ENCODE data around the gene RYR3.
"Not testable (repeated sequence)": the region's sequence is repeated elsewhere in the genome, so short reads cannot be mapped to it uniquely, and the experiment has no call there.

Gene RYR3

DNA sequence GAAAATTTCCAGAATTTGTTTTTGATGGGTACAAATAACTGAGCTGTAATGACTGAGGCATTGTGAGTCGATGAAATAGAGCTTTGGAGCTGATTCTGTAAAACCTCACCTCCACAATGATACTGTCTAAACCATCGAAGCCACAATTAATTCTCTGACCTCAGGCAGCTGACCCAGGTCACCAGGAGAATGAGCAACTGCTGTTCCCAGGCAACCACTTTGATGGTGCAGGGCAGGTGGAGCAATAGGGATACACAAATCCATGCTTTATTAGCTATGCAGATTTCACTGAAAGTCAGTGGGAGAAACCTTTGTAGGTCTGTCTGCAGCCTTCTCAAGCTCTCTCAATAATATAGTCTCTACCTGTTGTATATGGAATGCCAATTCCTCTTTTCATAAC, 204.4 kb downstream of the RYR3 start:
- no peak for DNase-seq (ENCODE audit: low read depth)

DNA sequence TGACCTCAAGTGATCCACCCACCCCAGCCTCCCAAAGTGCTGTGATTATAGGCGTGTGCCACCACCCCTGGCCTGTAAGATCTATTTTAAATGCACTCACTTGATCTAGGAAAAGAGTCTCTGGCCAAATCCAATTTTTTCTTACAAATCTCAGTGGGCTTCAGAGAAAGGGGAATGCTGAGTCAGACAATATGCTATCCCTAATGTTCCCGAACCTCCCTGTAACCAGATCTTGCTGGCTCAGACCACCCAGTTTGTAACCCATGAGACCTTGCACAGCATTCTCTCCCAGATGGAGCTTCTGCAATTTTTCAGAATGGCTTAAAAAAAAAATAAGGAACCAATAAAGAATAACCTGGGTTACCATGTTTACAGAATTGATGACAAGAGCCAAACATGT, 205.8 kb downstream of the RYR3 start:
- no peak for DNase-seq (ENCODE audit: low read depth)

DNA sequence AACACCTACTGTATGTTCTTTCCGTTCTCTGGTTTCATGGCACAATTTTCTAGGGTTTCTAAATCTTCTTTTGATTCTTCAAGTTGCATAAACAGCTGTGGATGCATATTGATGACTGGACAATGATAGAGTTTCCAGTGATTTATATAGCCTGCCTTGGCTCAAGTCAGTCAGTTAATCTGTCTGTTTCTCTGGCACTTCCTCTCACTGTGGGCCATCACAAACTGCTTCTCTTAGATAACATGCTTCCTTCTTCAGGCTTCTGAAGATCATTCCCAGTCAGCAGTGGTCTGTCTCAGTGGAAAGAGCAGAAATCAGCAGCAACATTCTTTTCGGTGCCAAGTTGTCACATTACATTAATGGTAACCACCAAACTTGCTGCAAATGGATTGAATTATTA, 207.2 kb downstream of the RYR3 start:
- DNase-seq (ENCODE audit: low read depth) = no peak

DNA sequence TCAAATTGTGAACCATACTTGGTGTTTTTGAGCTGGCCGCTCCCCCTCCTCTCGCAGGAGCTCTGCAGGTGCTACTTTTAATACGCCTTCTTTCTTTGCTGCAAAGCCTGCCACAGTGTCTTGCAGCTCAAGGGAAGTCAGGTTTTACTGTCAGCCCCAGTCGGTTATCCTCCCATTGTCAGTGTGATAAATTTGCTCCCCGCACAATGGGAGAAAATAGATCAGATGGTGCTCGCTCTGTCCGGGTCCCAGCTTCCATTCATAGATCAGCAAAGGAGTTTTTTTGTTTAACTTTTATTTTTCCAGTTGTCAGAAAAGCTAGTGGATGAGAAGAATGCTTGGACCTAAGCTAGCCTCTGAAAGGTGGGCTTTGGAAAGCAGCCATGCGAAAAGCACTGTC, 207.7 kb downstream of the RYR3 start:
- no peak for DNase-seq (ENCODE audit: low read depth)

DNA sequence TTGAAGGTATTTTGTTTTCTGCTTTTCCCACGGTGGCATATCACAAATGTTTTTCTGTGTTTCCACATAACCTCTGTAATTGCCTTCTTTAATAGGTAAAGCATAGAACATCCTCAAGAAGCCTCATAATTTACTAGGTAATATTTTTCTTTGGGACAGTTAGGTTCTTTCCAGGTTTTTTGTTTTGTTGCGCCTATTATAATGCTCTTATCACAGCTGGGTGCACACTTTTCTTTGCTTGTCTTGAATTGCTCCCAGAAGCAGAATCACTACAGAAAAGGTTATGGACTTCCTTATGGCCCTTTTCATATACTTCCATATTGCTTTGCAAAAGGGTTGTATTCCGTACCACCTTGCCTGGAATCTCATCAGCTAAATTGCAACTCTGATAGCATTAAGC, 213.5 kb downstream of the RYR3 start:
- DNase-seq (ENCODE audit: low read depth) = no peak

DNA sequence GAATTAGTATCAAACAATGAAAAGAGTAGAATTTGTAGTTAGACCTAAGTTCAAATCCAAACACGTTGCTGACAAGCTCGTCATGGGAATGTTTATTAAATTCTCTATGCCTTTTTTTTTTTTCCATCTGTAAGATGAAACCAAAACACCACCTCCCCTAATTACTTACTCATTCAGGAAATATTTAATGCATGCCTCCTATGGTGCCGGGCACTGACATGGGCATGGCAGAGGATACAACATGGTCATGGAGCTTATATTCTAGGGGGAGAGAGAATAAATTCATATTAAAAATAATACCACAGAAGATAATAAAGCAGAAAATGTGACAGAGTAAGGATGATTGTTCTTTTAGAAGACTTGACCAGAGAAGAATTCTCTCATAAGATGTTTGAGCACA, 215.8 kb downstream of the RYR3 start:
- no peak for DNase-seq (ENCODE audit: low read depth)

DNA sequence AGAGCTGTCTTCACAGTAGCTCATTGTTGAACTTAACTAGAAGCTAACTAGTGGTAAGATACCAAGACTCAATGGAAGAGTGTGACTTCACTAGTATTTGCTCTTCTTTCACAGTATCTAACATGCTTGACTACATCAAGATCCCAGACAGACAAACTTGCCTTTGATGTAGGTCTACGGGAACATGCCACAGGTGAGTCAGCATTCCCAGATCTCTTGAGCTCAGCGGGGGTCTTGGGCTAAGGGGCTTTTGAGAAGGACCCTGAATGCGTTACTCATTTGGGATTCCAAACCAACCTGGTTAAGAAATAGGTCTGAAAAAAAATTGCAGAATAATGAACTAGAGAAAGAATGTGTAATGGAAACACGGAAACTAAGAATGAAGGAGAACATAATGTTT, 222.4 kb downstream of the RYR3 start:
- DNase-seq (ENCODE audit: low read depth) = no peak

DNA sequence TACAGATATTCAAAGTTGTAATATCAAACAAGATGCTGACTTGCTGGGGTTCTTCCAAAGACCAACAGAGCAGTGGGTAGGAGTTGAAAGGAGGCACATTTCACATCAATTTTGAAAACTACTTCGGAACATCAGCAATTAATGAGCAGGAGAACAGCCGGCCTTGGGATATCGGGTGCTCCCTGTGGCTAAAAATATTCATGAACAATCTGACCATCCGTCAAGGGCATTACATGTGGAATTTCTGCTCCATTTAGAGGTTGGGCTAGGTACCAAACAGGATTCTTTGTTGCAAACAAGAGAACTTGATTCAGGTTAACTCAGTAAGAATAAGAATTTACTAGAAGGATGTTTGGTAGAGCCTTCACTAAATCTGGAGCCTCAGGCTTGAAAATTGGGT, 223.9 kb downstream of the RYR3 start:
- no peak for DNase-seq (ENCODE audit: low read depth)

DNA sequence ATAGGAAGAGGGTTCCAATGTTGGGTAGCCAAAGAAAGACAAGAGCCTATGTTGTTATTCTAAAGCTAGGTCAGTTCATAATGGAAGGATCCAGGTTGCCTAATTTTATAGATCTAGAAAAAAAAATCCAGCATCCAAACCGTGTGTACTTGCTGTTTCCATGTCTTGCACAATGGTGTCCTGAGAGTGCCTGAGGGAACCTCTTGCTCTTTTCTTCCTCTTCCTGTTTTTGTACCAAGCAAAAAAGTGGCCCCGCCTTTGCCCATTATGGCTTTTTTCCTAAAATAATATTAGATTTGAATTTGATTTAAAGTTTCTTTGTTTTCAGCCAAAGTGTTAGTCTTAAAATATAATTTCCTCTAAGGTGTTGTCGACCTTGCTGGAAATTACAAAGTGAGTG, 224.4 kb downstream of the RYR3 start:
- no peak for DNase-seq (ENCODE audit: low read depth)

DNA sequence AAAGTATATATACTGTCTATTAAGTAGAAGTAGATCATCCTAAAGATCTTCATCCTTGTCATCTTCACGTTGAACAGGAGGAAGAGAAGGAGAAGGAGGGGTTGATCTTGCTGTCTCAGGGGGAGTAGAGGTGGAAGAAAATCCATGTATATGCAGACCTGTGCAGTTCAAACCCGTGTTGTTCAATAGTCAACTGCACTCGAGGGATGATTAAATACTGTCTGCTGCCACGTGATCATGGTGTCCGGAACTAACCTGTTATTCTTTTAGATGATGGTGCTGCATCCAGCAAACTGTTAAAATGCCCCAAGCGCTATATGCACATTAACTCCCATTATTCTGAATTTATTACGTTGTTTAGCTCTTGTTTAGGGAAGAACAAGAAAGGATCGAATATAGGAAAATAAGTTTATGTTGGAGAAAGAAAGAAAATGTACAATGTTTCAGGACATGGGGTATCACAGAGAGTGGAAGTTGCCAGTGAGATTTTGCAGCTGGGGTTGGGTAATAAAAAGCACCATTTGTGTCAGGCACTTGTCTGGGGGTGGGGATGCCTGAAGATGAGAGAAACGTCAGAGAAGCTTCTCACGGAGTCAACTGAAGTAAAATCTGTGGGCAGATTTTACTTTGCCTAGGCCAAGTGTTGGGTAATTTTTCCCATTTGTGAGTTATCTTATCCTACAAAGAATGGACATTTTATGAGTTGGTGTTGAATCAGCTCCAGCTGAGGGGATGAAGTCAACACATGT, 229.2 kb downstream of the RYR3 start:
- DNase-seq (ENCODE audit: low read depth) = no peak

DNA sequence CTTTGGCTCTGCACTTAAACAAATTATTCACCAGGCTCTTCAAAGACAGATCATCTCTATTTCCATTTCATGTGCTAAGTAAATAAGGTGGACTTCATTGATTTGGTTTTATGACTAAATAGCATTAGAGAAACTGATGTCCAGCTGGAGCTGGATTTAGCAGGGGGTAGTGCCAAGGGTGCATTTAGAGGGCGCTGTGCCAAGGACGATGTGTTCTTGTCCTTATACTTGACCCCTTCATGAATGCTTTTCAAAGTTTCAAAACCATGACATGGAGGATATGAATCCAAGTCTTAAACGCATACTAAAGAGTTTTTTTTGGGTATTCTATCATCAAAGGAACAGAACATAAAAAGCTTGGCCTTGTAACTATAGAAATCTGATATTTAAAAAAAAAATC, 233.2 kb downstream of the RYR3 start:
- DNase-seq (ENCODE audit: low read depth) = no peak

DNA sequence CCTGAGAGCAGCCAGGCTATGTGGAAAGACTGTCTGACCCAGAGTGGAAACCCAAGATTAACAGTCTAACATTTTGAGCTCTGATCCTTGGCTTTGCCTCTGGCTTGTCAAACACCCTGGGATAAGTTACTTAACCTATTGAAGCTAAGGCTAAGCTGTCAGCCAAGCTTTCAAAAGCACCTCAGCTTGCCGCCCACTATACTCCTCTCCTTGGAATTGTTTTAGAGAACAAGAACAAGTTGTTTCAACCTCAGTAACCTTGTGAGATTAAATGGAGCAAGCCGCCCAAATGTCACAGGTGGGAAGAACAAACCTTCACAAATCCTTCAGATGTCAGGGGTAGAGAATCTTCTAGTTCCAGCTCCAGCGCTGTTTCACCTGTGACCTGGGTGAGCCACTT, 235.1 kb downstream of the RYR3 start:
- no peak for DNase-seq (ENCODE audit: low read depth)

DNA sequence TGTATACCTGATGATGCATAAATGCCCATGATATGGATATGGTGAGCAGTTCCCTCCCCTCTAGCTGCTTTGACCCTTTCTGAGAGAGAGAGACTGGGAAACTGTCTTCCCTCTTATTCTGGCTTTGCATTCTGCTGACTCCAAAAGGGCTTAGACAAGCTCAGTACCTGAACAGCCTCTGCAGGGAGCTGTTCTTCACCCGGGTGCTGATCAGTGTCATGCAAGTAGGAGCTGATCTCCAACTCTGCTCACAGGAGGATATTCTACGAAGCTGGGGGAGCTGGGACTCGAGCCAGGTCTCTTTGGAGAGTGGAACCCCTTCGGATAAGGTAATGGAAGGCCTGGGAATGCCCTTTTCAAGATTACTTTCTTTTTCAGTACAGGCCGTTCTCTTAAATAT, 237.1 kb downstream of the RYR3 start:
- no peak for DNase-seq (ENCODE audit: low read depth)

DNA sequence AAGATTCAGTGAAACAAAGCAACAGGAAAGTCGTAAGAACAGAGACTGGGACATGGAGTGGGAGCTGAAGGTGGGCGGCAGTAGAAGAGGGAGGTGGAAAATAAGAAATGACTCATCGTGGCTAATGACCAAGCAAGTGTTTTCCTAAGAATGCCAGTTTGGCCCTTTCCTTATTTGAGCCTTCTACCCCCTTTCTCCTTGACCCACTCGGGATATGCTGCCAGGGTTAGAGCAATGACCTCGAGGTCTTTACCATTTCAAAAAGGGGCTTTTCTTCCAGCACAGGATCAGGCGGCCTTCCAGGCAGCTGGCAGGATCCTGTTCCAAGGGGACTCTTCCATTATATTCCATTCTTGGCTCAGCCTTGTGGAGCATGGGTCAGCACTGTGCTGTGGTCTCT, 241.1 kb downstream of the RYR3 start:
- no peak for DNase-seq (ENCODE audit: low read depth)

DNA sequence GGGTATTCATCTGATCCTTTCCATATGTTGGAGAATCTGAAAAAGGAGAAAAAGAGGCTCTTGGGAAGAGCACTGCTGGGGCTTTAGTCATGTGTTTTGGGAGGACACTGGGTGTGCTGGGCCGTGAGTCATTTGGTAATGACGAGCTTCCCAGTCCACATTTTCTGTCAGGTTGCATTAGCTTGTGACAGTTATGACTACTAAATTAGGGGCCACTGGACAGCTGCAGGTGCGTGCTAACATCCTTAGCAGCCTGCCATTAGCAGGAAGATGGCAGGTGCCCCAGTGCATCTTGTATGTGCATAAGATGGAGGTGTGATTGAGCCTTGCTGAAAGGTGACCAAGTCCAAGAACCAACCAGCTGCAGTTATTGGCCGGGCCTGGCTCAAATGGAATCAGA, 242.4 kb downstream of the RYR3 start:
- no peak for DNase-seq (ENCODE audit: low read depth)

DNA sequence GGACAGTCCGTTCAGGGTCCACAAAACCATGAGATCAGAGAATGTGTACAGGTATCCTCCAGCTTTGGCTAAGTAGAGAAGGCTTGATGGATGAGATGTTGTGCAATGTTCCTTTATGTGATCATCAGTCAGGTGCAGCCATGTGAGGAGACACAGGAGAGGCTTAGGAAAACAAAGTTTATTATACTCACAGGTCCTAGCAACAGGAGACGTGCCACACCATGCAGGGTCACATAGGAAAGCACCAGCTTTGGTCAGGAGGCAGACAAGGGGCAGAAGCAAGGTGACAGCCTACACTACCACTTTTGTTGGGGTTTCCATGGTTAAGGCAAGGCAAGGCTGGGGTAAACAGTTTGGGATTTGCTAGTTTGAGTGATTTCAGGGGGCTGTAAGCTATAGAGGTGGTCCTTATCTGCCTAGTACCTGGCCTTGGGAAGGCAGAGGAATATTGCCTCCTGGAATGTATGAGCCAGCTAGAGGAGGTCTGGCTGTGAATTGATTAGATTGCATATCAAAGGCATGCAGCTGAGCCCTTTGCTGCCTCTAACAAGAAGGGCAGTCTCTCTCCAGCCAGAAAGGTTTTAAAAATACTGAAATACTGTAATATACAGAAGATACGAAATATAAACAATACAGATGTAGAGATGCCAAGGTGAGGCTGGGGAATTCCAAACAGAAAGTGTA, 248.6 kb downstream of the RYR3 start:
- DNase-seq (ENCODE audit: low read depth) = no peak

DNA sequence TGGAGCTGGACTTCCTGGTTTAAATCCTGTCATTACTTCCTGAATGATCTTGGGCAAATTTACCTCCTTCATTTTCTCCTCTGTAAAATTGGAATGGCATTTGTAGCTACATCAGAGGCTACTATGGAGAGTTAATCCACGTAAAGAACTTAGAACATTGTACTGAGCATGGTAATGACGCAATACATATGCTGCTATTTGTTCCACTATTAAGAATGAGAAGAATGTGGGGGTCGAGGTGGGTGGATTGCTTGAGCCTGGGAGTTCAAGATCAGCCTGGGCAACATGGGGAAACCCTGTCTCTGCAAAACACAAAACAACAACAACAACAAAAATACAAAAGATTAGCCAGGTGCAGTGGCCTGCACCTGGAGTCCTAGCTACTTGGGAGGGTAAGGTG, 250.6 kb downstream of the RYR3 start:
- no peak for DNase-seq (ENCODE audit: low read depth)

DNA sequence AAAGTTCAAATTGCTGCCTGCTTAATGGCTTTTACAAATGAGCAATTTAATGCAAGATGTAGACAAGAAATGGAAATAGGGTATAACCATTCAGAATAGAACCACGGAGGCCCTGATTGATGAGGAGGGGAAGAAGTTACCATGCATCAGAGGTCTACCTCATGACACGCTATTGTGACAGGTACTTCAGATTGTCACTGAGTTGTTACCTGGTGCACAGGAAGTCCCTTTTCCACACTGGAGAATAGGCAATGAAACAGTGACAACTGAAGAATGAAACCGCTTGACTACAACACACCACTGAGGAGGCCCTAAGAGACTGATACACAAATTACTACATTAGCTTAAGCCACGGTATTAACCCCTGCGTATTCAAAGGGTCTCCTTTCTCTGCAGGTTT, 251.2 kb downstream of the RYR3 start:
- no peak for DNase-seq (ENCODE audit: low read depth)

DNA sequence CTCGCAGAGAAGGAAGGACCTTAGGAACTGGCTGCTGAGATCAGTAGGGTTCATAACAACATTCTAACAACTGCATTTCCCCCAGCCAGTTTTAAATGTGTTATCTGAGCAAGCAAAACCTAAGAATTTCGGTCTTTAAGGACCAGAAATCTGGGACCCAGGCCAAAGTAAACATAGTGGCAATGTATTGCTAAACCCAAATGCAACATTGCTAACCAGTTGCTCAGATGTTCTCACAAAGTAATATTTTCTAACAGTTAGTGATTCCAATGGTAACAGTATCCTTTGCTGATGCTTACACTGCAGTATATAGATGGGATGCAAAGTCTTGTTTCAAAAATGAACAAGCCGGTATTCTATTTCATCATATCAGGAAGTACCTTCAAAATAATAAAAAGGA, 254.3 kb downstream of the RYR3 start:
- no peak for DNase-seq (ENCODE audit: low read depth)

DNA sequence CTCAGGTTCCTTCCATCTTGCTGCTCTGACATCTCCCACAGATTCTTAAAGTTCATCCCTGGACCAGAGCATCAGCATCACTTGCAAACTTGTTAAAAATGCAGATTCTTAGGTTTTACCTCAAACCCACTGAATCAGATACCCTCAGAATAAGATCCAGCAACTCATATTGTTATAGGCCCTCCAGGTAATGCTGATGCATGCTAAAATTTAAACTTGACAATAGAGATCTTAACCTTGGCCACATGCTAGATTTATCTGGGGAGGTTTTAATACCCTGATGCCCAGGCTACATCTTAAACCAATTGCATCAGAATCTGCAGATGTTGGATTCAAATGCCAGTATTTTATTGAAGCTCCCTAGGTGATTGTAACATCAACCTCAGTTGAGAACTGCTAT, 256.9 kb downstream of the RYR3 start:
- DNase-seq (ENCODE audit: low read depth) = no peak

DNA sequence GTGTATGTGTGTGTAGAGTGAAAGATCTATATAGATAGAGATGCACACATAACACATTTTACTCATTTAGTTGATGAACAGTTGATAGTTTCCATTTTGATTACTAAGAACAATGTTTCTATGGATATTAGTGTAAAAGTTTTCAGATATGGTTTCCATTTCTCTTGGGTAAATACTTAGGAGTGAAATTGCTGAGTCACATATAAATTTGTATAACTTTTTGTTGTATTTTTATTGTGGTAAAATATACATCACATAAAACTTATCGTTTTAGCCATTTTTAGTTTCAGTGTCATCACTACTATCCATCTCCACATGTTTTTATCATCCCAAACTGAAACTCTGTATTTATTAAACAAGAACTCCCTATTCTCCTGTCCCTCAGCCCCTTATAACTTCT, 258.3 kb downstream of the RYR3 start:
- DNase-seq (ENCODE audit: low read depth) = no peak

DNA sequence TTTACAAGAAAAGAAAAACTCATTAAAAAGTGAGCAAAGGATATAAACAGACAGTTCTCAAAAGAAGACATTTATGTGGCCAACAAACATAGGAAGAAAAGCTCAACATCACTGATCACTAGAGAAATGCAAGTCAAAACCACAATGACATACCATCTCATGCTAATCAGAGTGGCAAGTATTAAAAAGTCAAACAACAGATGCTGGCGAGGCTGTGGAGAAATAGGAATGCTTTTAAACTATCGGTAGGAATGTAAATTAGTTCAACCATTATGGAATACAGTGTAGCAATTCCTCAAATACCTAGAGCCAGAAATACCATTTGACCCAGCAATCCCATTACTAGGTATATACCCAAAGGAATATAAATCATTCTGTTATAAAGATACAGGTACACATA, 267.1 kb downstream of the RYR3 start:
- DNase-seq (ENCODE audit: low read depth) = not testable (repeated sequence)

DNA sequence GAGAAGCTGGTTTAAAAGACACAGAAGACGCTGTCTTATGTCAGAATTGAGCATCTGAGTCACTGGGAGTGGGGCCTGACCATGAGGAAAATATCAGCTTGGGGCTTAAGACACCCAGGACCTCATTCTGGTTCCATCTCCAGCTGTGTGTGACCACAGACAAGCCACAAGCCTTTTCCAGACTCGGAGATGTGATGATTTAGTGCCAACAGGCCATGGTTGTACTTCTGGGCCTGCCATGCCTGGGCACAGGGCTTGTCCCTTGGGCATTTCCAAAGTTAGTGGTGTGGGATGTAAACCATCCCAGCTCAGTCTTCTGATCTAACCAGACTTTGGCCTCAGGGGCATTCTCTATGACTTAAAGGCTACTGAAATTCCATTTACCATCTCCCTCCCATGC, 269.8 kb downstream of the RYR3 start:
- DNase-seq (ENCODE audit: low read depth) = no peak

DNA sequence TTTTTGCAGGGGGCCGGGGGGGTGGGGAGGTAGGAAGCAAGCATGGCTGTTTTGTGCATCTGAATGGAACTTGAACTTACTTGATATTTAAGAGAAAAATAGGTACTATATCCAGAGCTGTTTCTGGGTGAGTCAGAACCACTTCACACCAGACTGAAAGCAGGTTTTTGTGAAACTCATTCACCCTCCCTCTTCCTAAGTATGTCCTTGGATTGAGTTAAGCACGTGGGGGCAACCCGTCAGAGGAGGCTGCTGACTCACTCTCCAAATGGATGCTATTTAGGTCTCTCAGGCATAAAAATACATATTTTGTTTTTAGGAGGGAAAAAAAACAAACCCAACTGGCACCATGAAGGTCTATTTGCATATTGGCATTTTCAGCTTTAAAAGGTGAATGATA, 270.3 kb downstream of the RYR3 start:
- DNase-seq (ENCODE audit: low read depth) = no peak
